A549 (cell line): Measurements from ENCODE around the gene UQCC3. TPM values are rescaled to one million over a fixed set of nuclear protein-coding genes. Genes with fewer than 3 reads are reported as not detected.

Experiments
- ATAC-seq, 2 experiments: fragments of 200-7000 bp in 1 of 2; fragments of >200 bp in 1 of 2; cut with Nextera tagmentation in 1 of 2; cut with Tn5 transposase in 1 of 2; 3 replicates each; pipeline versions ENCODE4 v1.8.0 to v1.9.1; 2018 to 2020; ENCODE audit warnings: mild to moderate bottlenecking in 1 of 2, moderate library complexity in 1 of 2
- CTCF ChIA-PET: fragments of 300-600 bp; sonication (Branson Sonifier 250); formaldehyde crosslinking; extraction: SDS; loops from one replicate; lab custom pipeline; 2021; ENCODE audit warnings: antibody characterized with exemption, inconsistent platforms; lab: Yijun Ruan, JAX
- POLR2A ChIA-PET: fragments of 350-600 bp; formaldehyde crosslinking; extraction: SDS; loops from one replicate; lab custom pipeline; 2021; ENCODE audit warnings: antibody characterized with exemption, inconsistent platforms; lab: Yijun Ruan, JAX
- DNase-seq, 2 experiments: peaks; one replicate each; pipeline versions ENCODE4 v3.0.0 to v3.0.0-alpha.2; 2011 to 2016; ENCODE audit warnings: low read depth in 1 of 2, low spot score in 1 of 2
- FAIRE-seq: peaks from 2 replicates; lab custom pipeline; 2011; peaks lifted over from hg19 to GRCh38; lab: Jason Lieb, UNC
- H3K27ac ChIP-seq, 2 experiments: fragments of >200 bp; sonication (Bioruptor Twin); formaldehyde crosslinking; 3 replicates each; pipeline ENCODE4 v1.5.1; 2016 to 2017
- H3K4me1 ChIP-seq: fragments of >200 bp; sonication (Bioruptor Twin); formaldehyde crosslinking; 3 replicates; pipeline ENCODE4 v1.6.1; 2016
- H3K4me2 ChIP-seq: fragments of >200 bp; sonication (Bioruptor Twin); formaldehyde crosslinking; 3 replicates; pipeline ENCODE4 v1.6.1; 2016
- H3K4me3 ChIP-seq: fragments of >200 bp; sonication (Bioruptor Twin); formaldehyde crosslinking; 3 replicates; pipeline ENCODE4 v1.5.1; 2016
- H3K9me3 ChIP-seq: fragments of >200 bp; sonication (Bioruptor Twin); formaldehyde crosslinking; 3 replicates; pipeline ENCODE4 v1.6.1; 2016
- CBX8 ChIP-seq: fragments of 200-600 bp; sonication (generic); IDR thresholded peaks from 2 replicates; pipeline ENCODE4 v1.6.1; 2016
- EHMT2 ChIP-seq: fragments of 200-600 bp; sonication (generic); IDR thresholded peaks from 2 replicates; pipeline ENCODE4 v1.6.1; 2016; ENCODE audit warnings: antibody characterized with exemption, low read depth, mild to moderate bottlenecking, moderate library complexity
- EP300 ChIP-seq, 2 experiments: fragments of >200 bp; sonication (Bioruptor Twin); formaldehyde crosslinking; IDR thresholded peaks; 2 replicates in 1 of 2; 3 replicates in 1 of 2; pipeline ENCODE4 v1.6.1; 2016 to 2017
- FOSB ChIP-seq: fragments of 250-450 bp; sonication (Bioruptor Pico); IDR thresholded peaks from 2 replicates; pipeline ENCODE4 v1.5.0; 2020; ENCODE audit warnings: mild to moderate bottlenecking, moderate library complexity
- FOSL2 ChIP-seq, 2 experiments: fragments of 450-650 bp in 1 of 2; fragments of >200 bp in 1 of 2; sonication (Bioruptor Twin) in 1 of 2; formaldehyde crosslinking; IDR thresholded peaks; 2 replicates each; pipeline versions ENCODE4 v1.5.0 to v1.6.1; 2016 to 2020; ENCODE audit warnings: mild to moderate bottlenecking in 1 of 2, moderate library complexity in 1 of 2
- HEYL ChIP-seq: fragments of 250-450 bp; sonication (Bioruptor Pico); IDR thresholded peaks from 2 replicates; pipeline ENCODE4 v1.8.0; 2021; ENCODE audit warnings: mild to moderate bottlenecking, moderate library complexity
- HOXA7 ChIP-seq: fragments of 250-450 bp; sonication (Bioruptor Pico); IDR thresholded peaks from 2 replicates; pipeline ENCODE4 v1.5.0; 2020; ENCODE audit warnings: mild to moderate bottlenecking, moderate library complexity
- KDM1A ChIP-seq: fragments of 200-600 bp; sonication (generic); IDR thresholded peaks from 2 replicates; pipeline ENCODE4 v1.6.1; 2016; ENCODE audit warnings: low read depth, mild to moderate bottlenecking
- NPAS2 ChIP-seq: fragments of 250-450 bp; sonication (Bioruptor Pico); IDR thresholded peaks from 2 replicates; pipeline ENCODE4 v1.8.0; 2022; ENCODE audit warnings: mild to moderate bottlenecking, moderate library complexity, borderline replicate concordance
- POLR2AphosphoS2 ChIP-seq: conservative IDR thresholded peaks from 2 replicates; pipeline ENCODE4 v1.6.1; 2012; ENCODE audit warnings: low read length, improper control_type of control experiment, inconsistent platforms
- RAD21 ChIP-seq, 2 experiments: fragments of >200 bp in 1 of 2; sonication (Bioruptor Twin) in 1 of 2; formaldehyde crosslinking in 1 of 2; IDR thresholded peaks in 1 of 2; conservative IDR thresholded peaks in 1 of 2; 2 replicates in 1 of 2; 3 replicates in 1 of 2; pipeline ENCODE4 v1.6.1; 2012 to 2018; ENCODE audit warnings: inconsistent platforms in 1 of 2
- RARB ChIP-seq: fragments of 250-450 bp; sonication (Bioruptor Pico); IDR thresholded peaks from 2 replicates; pipeline ENCODE4 v1.8.0; 2021; ENCODE audit warnings: mild to moderate bottlenecking, moderate library complexity
- TFCP2L1 ChIP-seq: fragments of 250-450 bp; sonication (Bioruptor Pico); IDR thresholded peaks from 2 replicates; pipeline ENCODE4 v1.5.0; 2021; ENCODE audit warnings: mild to moderate bottlenecking
- TP53 ChIP-seq: fragments of 250-450 bp; sonication (Bioruptor Pico); IDR thresholded peaks from 2 replicates; pipeline ENCODE4 v1.5.0; 2021; ENCODE audit warnings: mild to moderate bottlenecking, moderate library complexity
- ZNF302 ChIP-seq: fragments of 250-450 bp; sonication (Bioruptor Pico); IDR thresholded peaks from 2 replicates; pipeline ENCODE4 v1.9.0; 2021; ENCODE audit warnings: inconsistent platforms, mild to moderate bottlenecking, moderate library complexity
- WGBS: methylation state at CpG from one replicate; pipeline ENCODE4 v1.1.6; 2017; ENCODE audit errors: missing lambda C conversion rate; 5-methylcytosine and 5-hydroxymethylcytosine counted together
- polyA plus RNA-seq, 4 experiments: library from polyadenylated mRNA; depleted of rRNA in 3 of 4; stranded (reverse); fragments of >200 nt; fragmentation: RNase III in 1 of 4; extraction: RNeasy Plus Mini Kit Qiagen cat#74134 plus additional on column Dnase treatment in 1 of 4; gene quantifications; 2 replicates in 3 of 4; 3 replicates in 1 of 4; pipeline ENCODE4 v1.2.3, GENCODE V29; 2011 to 2017
- small RNA-seq, 6 experiments: library from RNA; depleted of rRNA; stranded (forward); fragments of <200 nt; gene quantifications; one replicate each; pipeline ENCODE3, GENCODE V24; 2012
- TF ChIP-seq, protein P1 (sequence below): fragments of 250-450 bp; sonication (Bioruptor Pico); IDR thresholded peaks from 2 replicates; pipeline ENCODE4 v1.5.0; 2020; ENCODE audit warnings: low read depth, mild to moderate bottlenecking, moderate library complexity
- TF ChIP-seq, protein P2 (sequence below): fragments of 150-350 bp; IDR thresholded peaks from 2 replicates; pipeline ENCODE4 v1.6.1; 2014; ENCODE audit warnings: low read depth, mild to moderate bottlenecking, low read length
- TF ChIP-seq, protein P3 (sequence below): fragments of >200 bp; sonication (Bioruptor Twin); formaldehyde crosslinking; IDR thresholded peaks from 2 replicates; pipeline ENCODE4 v1.6.1; 2016
- TF ChIP-seq, protein P4 (sequence below): fragments of 450-650 bp; IDR thresholded peaks from 2 replicates; pipeline ENCODE4 v1.6.1; 2014; ENCODE audit warnings: antibody characterized with exemption

Gene UQCC3
- polyA plus RNA-seq, 2 of the 4 experiments (the other 2 are of a cell fraction), result 20.2 to 27.8 TPM

DNA sequence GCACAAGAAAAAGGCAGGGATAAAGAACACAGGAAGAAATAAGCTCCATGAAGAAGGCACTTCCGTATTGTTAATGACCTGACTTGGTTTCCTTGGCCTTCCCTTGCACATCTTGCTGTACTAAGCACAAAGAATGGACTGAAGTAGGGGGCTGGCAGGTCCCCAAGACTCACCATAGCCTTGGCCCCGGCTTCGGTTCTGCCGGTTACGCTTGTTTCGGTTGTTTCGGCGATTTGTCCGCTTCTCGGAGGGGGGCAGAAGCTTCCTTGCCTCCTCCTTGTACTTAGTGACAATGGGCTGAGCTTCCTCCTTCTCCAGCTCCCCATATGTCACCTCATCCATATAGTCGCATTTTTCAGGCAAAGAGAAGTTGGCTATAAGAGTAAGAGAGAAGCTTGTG is 45.3 kb downstream of the UQCC3 start:
- Histone ChIP-seq H3K4me3 (no peak overlapping the region), H3K27ac (no peak overlapping the region), H3K4me2 (no peak overlapping the region), H3K9me3 (no peaks in the 10 kb centered on the region), H3K4me1 (peaks cover 35% of the 10 kb centered on the region)
- POLR2A ChIA-PET, result interaction anchor here (2.0 kb wide), 1 partner anchor 11 kb away, joined by 14 read pairs; the partner anchor contains the start of genes HNRNPUL2 and TTC9C
- DNase-seq, result no peak
- ATAC-seq, result no peak
- CTCF ChIA-PET, result interaction anchor here (1.2 to 1.5 kb wide), 2 partner anchors 8 to 9 kb away, joined by 4 to 6 read pairs; partner anchors contain the start of genes BSCL2 and GNG3
- TF ChIP-seq, protein P1, sequence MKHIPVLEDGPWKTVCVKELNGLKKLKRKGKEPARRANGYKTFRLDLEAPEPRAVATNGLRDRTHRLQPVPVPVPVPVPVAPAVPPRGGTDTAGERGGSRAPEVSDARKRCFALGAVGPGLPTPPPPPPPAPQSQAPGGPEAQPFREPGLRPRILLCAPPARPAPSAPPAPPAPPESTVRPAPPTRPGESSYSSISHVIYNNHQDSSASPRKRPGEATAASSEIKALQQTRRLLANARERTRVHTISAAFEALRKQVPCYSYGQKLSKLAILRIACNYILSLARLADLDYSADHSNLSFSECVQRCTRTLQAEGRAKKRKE (CRISPR knock-in tag), result no peak
- TF ChIP-seq TP53 (CRISPR knock-in tag) (no peak), FOSL2 (IDR thresholded peaks at IDR 0.05) (no peak), FOSL2 (CRISPR knock-in tag; IDR thresholded peaks at IDR 0.05) (no peak), EHMT2 (no peak), RARB (CRISPR knock-in tag) (no peak), POLR2AphosphoS2 (no peak), TFCP2L1 (CRISPR knock-in tag) (no peak), NPAS2 (CRISPR knock-in tag) (no peak), ZNF302 (CRISPR knock-in tag) (no peak), EP300 (IDR thresholded peaks at IDR 0.05) (no peak), HEYL (CRISPR knock-in tag) (no peak), KDM1A (no peak)
- TF ChIP-seq, protein P2, sequence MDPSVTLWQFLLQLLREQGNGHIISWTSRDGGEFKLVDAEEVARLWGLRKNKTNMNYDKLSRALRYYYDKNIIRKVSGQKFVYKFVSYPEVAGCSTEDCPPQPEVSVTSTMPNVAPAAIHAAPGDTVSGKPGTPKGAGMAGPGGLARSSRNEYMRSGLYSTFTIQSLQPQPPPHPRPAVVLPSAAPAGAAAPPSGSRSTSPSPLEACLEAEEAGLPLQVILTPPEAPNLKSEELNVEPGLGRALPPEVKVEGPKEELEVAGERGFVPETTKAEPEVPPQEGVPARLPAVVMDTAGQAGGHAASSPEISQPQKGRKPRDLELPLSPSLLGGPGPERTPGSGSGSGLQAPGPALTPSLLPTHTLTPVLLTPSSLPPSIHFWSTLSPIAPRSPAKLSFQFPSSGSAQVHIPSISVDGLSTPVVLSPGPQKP, result no peak
- WGBS, result 97% methylated on average over 11 of the region's 11 CpGs
- no peak for FAIRE-seq

DNA sequence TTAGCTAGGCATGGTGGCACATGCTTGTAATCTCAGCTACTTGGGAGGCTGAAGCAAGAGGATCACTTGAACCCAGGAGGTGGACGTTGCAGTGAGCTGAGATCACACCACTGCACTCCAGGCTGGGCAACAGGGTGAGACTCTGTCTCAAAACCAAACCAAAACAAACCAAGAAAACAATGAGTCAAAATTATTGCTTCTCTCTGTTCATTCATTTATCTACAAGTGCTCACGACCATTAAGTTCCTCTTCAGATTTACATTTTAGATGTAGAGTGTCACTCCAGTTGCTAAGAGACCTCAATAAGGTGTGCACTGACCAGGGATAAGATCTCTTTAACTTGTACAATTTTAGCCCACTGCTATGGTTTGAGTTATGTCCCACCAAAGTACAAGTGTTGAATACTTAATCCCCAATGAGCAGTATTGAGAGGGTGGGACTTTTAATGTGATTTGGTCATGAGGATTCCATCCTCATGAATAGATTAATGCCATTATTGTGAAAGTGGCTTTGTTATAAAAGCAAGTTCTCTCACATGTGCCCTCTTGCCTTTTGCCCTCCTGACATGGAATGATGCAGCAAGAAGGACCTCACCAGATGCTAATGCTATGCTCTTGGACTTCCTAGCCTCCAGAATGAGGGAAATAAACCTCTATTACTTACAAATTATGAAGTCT is 48.0 kb downstream of the UQCC3 start:
- Histone ChIP-seq H3K4me3 (no peak overlapping the region), H3K4me1 (peaks cover 15% of the 10 kb centered on the region), H3K4me2 (no peak overlapping the region), H3K9me3 (no peaks in the 10 kb centered on the region), H3K27ac (no peak overlapping the region)
- FAIRE-seq (no peak), ATAC-seq (no peak), DNase-seq (no peak)
- WGBS, result 87% methylated on average over 2 of the region's 2 CpGs
- TF ChIP-seq TP53 (CRISPR knock-in tag) (no peak), FOSB (CRISPR knock-in tag) (no peak), KDM1A (no peak), HOXA7 (no peak)
- TF ChIP-seq, protein P3, sequence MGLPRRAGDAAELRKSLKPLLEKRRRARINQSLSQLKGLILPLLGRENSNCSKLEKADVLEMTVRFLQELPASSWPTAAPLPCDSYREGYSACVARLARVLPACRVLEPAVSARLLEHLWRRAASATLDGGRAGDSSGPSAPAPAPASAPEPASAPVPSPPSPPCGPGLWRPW, result no peak
- TF ChIP-seq, protein P4, sequence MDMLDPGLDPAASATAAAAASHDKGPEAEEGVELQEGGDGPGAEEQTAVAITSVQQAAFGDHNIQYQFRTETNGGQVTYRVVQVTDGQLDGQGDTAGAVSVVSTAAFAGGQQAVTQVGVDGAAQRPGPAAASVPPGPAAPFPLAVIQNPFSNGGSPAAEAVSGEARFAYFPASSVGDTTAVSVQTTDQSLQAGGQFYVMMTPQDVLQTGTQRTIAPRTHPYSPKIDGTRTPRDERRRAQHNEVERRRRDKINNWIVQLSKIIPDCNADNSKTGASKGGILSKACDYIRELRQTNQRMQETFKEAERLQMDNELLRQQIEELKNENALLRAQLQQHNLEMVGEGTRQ, result no peak
- ChIA-PET CTCF (interaction anchor here (0.6 kb wide), 1 partner anchor 40 kb away, joined by 3 read pairs; no protein-coding TSS in a partner anchor), POLR2A (interaction anchor here (1.9 kb wide), 1 partner anchor 8 kb away, joined by 9 read pairs; the partner anchor contains the start of genes HNRNPUL2 and TTC9C)

DNA sequence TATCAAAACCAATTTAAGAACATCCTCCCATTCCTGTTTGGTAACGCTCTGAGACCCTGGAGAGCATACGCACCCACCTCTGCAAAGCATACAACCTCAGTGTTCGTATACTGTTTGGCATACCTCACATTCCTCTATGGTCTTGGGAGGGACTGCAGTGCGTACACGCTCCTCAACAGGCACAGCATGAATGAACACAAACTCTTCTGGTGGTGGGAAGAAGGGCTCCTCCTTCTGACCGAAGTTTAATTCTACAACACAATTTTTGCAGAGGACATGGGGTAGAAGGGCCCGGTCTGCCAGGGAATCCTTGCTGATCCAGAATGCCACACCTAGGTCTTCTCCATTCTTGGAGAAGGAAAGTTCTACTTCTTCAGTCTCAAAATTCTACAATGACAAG is 50.5 kb downstream of the UQCC3 start:
- DNase-seq (peak in 1 of 2 experiments; percentile 68), FAIRE-seq (no peak), ATAC-seq (peak; percentile 60 to 73; a peak in 5 of 6 replicates)
- Histone ChIP-seq H3K27ac (no peak overlapping the region), H3K4me2 (no peak overlapping the region), H3K4me1 (peaks cover 11% of the 10 kb centered on the region), H3K9me3 (no peaks in the 10 kb centered on the region), H3K4me3 (no peak overlapping the region)
- 76% methylated on average over 7 of the region's 7 CpGs for WGBS
- TF ChIP-seq RAD21 (conservative IDR thresholded peaks at IDR 0.05 in 1 of 2, IDR thresholded peaks at IDR 0.05 in 1 of 2), result 0 out of 5 replicates have a peak, but pooled peaks of 1 of the 2 experiments have one; percentile 4
- no peak for TF ChIP-seq CBX8
- ChIA-PET POLR2A (no interaction called here), CTCF (interaction anchor here (1.2 to 2.2 kb wide), 3 partner anchors 9 to 16 kb away, joined by 3 to 8 read pairs (median 4); partner anchors contain the start of gene BSCL2)

Small RNA genes lying within 50 kb of the gene (small RNA-seq; reads per million reads assigned to genes)
- 0 reads per million in 6 experiments for gene SNORA57

Other genes with a start within 250 kb of the UQCC3 start
- gene AHNAK, start 124.9 kb upstream of the UQCC3 start, polyA plus RNA-seq (2011; rRNA removed), result 82.0 and 98.0 TPM in 2 replicates
- gene AHNAK, start 124.9 kb upstream of the UQCC3 start, polyA plus RNA-seq (2017; fragmentation: RNase III; extraction: RNeasy Plus Mini Kit Qiagen cat#74134 plus additional on column Dnase treatment), result 41.5 to 62.9 TPM (median 43.3 TPM) in 3 replicates
- gene EEF1G, start 97.8 kb upstream of the UQCC3 start, polyA plus RNA-seq (2011; rRNA removed), result 1,728 and 1,795 TPM in 2 replicates
- gene EEF1G, start 97.8 kb upstream of the UQCC3 start, polyA plus RNA-seq (2017; fragmentation: RNase III; extraction: RNeasy Plus Mini Kit Qiagen cat#74134 plus additional on column Dnase treatment), result 1,570 to 1,588 TPM (median 1,580 TPM) in 3 replicates
- gene TUT1, start 80.2 kb upstream of the UQCC3 start, polyA plus RNA-seq (2011; rRNA removed), result 12.9 and 15.5 TPM in 2 replicates
- gene TUT1, start 80.2 kb upstream of the UQCC3 start, polyA plus RNA-seq (2017; fragmentation: RNase III; extraction: RNeasy Plus Mini Kit Qiagen cat#74134 plus additional on column Dnase treatment), result 9.9 to 11.7 TPM (median 11.1 TPM) in 3 replicates
- 21.8 and 44.3 TPM in 2 replicates for gene MTA2, start 69.8 kb upstream of the UQCC3 start, polyA plus RNA-seq (2011; rRNA removed)
- 79.3 to 85.0 TPM (median 84.5 TPM) in 3 replicates for gene MTA2, start 69.8 kb upstream of the UQCC3 start, polyA plus RNA-seq (2017; fragmentation: RNase III; extraction: RNeasy Plus Mini Kit Qiagen cat#74134 plus additional on column Dnase treatment)
- 15.2 and 19.7 TPM in 2 replicates for gene EML3, start 58.9 kb upstream of the UQCC3 start, polyA plus RNA-seq (2011; rRNA removed)
- gene EML3, start 58.9 kb upstream of the UQCC3 start, polyA plus RNA-seq (2017; fragmentation: RNase III; extraction: RNeasy Plus Mini Kit Qiagen cat#74134 plus additional on column Dnase treatment), result 21.4 to 28.0 TPM (median 27.2 TPM) in 3 replicates
- 0.92 and 1.6 TPM in 2 replicates for gene ROM1, start 58.4 kb upstream of the UQCC3 start, polyA plus RNA-seq (2011; rRNA removed)
- 2.8 to 3.7 TPM (median 3.2 TPM) in 3 replicates for gene ROM1, start 58.4 kb upstream of the UQCC3 start, polyA plus RNA-seq (2017; fragmentation: RNase III; extraction: RNeasy Plus Mini Kit Qiagen cat#74134 plus additional on column Dnase treatment)
- 19.0 and 20.5 TPM in 2 replicates for gene B3GAT3, start 49.7 kb upstream of the UQCC3 start, polyA plus RNA-seq (2011; rRNA removed)
- 38.1 to 41.0 TPM (median 40.9 TPM) in 3 replicates for gene B3GAT3, start 49.7 kb upstream of the UQCC3 start, polyA plus RNA-seq (2017; fragmentation: RNase III; extraction: RNeasy Plus Mini Kit Qiagen cat#74134 plus additional on column Dnase treatment)
- gene GANAB, start 25.1 kb upstream of the UQCC3 start, polyA plus RNA-seq (2011; rRNA removed), result 215 and 308 TPM in 2 replicates
- gene GANAB, start 25.1 kb upstream of the UQCC3 start, polyA plus RNA-seq (2017; fragmentation: RNase III; extraction: RNeasy Plus Mini Kit Qiagen cat#74134 plus additional on column Dnase treatment), result 206 to 220 TPM (median 214 TPM) in 3 replicates
- 9.7 and 12.3 TPM in 2 replicates for gene INTS5, start 18.4 kb upstream of the UQCC3 start, polyA plus RNA-seq (2011; rRNA removed)
- 11.2 to 11.8 TPM (median 11.3 TPM) in 3 replicates for gene INTS5, start 18.4 kb upstream of the UQCC3 start, polyA plus RNA-seq (2017; fragmentation: RNase III; extraction: RNeasy Plus Mini Kit Qiagen cat#74134 plus additional on column Dnase treatment)
- 89.1 and 91.7 TPM in 2 replicates for gene C11orf98, start 6.5 kb upstream of the UQCC3 start, polyA plus RNA-seq (2011; rRNA removed)
- 128 to 161 TPM (median 140 TPM) in 3 replicates for gene C11orf98, start 6.5 kb upstream of the UQCC3 start, polyA plus RNA-seq (2017; fragmentation: RNase III; extraction: RNeasy Plus Mini Kit Qiagen cat#74134 plus additional on column Dnase treatment)
- gene CSKMT, start 6.4 kb upstream of the UQCC3 start, polyA plus RNA-seq (2011; rRNA removed), result 5.4 and 5.7 TPM in 2 replicates
- gene CSKMT, start 6.4 kb upstream of the UQCC3 start, polyA plus RNA-seq (2017; fragmentation: RNase III; extraction: RNeasy Plus Mini Kit Qiagen cat#74134 plus additional on column Dnase treatment), result 12.9 to 18.2 TPM (median 14.3 TPM) in 3 replicates
- gene LBHD1, start 594 bp downstream of the UQCC3 start, polyA plus RNA-seq (2011; rRNA removed), result 4.1 and 5.3 TPM in 2 replicates
- 4.9 to 8.3 TPM (median 6.8 TPM) in 3 replicates for gene LBHD1, start 594 bp downstream of the UQCC3 start, polyA plus RNA-seq (2017; fragmentation: RNase III; extraction: RNeasy Plus Mini Kit Qiagen cat#74134 plus additional on column Dnase treatment)
- gene UBXN1, start 7.4 kb downstream of the UQCC3 start, polyA plus RNA-seq (2011; rRNA removed), result 56.8 and 120 TPM in 2 replicates
- gene UBXN1, start 7.4 kb downstream of the UQCC3 start, polyA plus RNA-seq (2017; fragmentation: RNase III; extraction: RNeasy Plus Mini Kit Qiagen cat#74134 plus additional on column Dnase treatment), result 110 to 117 TPM (median 117 TPM) in 3 replicates
- gene LRRN4CL, start 17.9 kb downstream of the UQCC3 start, polyA plus RNA-seq (2011; rRNA removed), result 0.03 and 0.04 TPM in 2 replicates
- gene LRRN4CL, start 17.9 kb downstream of the UQCC3 start, polyA plus RNA-seq (2017; fragmentation: RNase III; extraction: RNeasy Plus Mini Kit Qiagen cat#74134 plus additional on column Dnase treatment), result 0.03 to 0.08 TPM (median 0.08 TPM) in 3 replicates
- 63.9 and 101 TPM in 2 replicates for gene BSCL2, start 35.8 kb downstream of the UQCC3 start, polyA plus RNA-seq (2011; rRNA removed)
- 63.0 to 72.4 TPM (median 64.5 TPM) in 3 replicates for gene BSCL2, start 35.8 kb downstream of the UQCC3 start, polyA plus RNA-seq (2017; fragmentation: RNase III; extraction: RNeasy Plus Mini Kit Qiagen cat#74134 plus additional on column Dnase treatment)
- gene GNG3, start 36.0 kb downstream of the UQCC3 start, polyA plus RNA-seq (2011; rRNA removed), result not detected in 2 replicates
- 0.15 TPM in 1 of 3 replicates, not detected in the others for gene GNG3, start 36.0 kb downstream of the UQCC3 start, polyA plus RNA-seq (2017; fragmentation: RNase III; extraction: RNeasy Plus Mini Kit Qiagen cat#74134 plus additional on column Dnase treatment)
- gene HNRNPUL2, start 55.8 kb downstream of the UQCC3 start, polyA plus RNA-seq (2011; rRNA removed), result 31.4 and 31.6 TPM in 2 replicates
- 71.3 to 79.5 TPM (median 74.4 TPM) in 3 replicates for gene HNRNPUL2, start 55.8 kb downstream of the UQCC3 start, polyA plus RNA-seq (2017; fragmentation: RNase III; extraction: RNeasy Plus Mini Kit Qiagen cat#74134 plus additional on column Dnase treatment)
- gene TTC9C, start 56.8 kb downstream of the UQCC3 start, polyA plus RNA-seq (2011; rRNA removed), result 42.6 and 44.0 TPM in 2 replicates
- 32.6 to 34.1 TPM (median 33.5 TPM) in 3 replicates for gene TTC9C, start 56.8 kb downstream of the UQCC3 start, polyA plus RNA-seq (2017; fragmentation: RNase III; extraction: RNeasy Plus Mini Kit Qiagen cat#74134 plus additional on column Dnase treatment)
- gene ZBTB3, start 82.5 kb downstream of the UQCC3 start, polyA plus RNA-seq (2011; rRNA removed), result 3.0 and 3.1 TPM in 2 replicates
- gene ZBTB3, start 82.5 kb downstream of the UQCC3 start, polyA plus RNA-seq (2017; fragmentation: RNase III; extraction: RNeasy Plus Mini Kit Qiagen cat#74134 plus additional on column Dnase treatment), result 1.4 to 2.2 TPM (median 2.0 TPM) in 3 replicates
- gene POLR2G, start 89.9 kb downstream of the UQCC3 start, polyA plus RNA-seq (2011; rRNA removed), result 308 and 324 TPM in 2 replicates
- gene POLR2G, start 89.9 kb downstream of the UQCC3 start, polyA plus RNA-seq (2017; fragmentation: RNase III; extraction: RNeasy Plus Mini Kit Qiagen cat#74134 plus additional on column Dnase treatment), result 186 to 199 TPM (median 188 TPM) in 3 replicates
- gene TAF6L, start 99.7 kb downstream of the UQCC3 start, polyA plus RNA-seq (2011; rRNA removed), result 14.0 and 17.5 TPM in 2 replicates
- 20.8 to 23.5 TPM (median 22.7 TPM) in 3 replicates for gene TAF6L, start 99.7 kb downstream of the UQCC3 start, polyA plus RNA-seq (2017; fragmentation: RNase III; extraction: RNeasy Plus Mini Kit Qiagen cat#74134 plus additional on column Dnase treatment)
- 64.7 and 105 TPM in 2 replicates for gene TMEM179B, start 115.7 kb downstream of the UQCC3 start, polyA plus RNA-seq (2011; rRNA removed)
- 57.6 to 64.4 TPM (median 62.8 TPM) in 3 replicates for gene TMEM179B, start 115.7 kb downstream of the UQCC3 start, polyA plus RNA-seq (2017; fragmentation: RNase III; extraction: RNeasy Plus Mini Kit Qiagen cat#74134 plus additional on column Dnase treatment)
- gene TMEM223, start 120.3 kb downstream of the UQCC3 start, polyA plus RNA-seq (2011; rRNA removed), result 20.6 and 26.5 TPM in 2 replicates
- 20.1 to 24.3 TPM (median 23.5 TPM) in 3 replicates for gene TMEM223, start 120.3 kb downstream of the UQCC3 start, polyA plus RNA-seq (2017; fragmentation: RNase III; extraction: RNeasy Plus Mini Kit Qiagen cat#74134 plus additional on column Dnase treatment)
- gene NXF1, start 133.8 kb downstream of the UQCC3 start, polyA plus RNA-seq (2011; rRNA removed), result 35.5 and 50.7 TPM in 2 replicates
- 46.6 to 47.7 TPM (median 46.9 TPM) in 3 replicates for gene NXF1, start 133.8 kb downstream of the UQCC3 start, polyA plus RNA-seq (2017; fragmentation: RNase III; extraction: RNeasy Plus Mini Kit Qiagen cat#74134 plus additional on column Dnase treatment)
- 30.3 and 32.3 TPM in 2 replicates for gene STX5, start 160.4 kb downstream of the UQCC3 start, polyA plus RNA-seq (2011; rRNA removed)
- gene STX5, start 160.4 kb downstream of the UQCC3 start, polyA plus RNA-seq (2017; fragmentation: RNase III; extraction: RNeasy Plus Mini Kit Qiagen cat#74134 plus additional on column Dnase treatment), result 16.8 to 21.0 TPM (median 19.5 TPM) in 3 replicates
- not detected in 2 replicates for gene TEX54, start 161.2 kb downstream of the UQCC3 start, polyA plus RNA-seq (2011; rRNA removed)
- gene TEX54, start 161.2 kb downstream of the UQCC3 start, polyA plus RNA-seq (2017; fragmentation: RNase III; extraction: RNeasy Plus Mini Kit Qiagen cat#74134 plus additional on column Dnase treatment), result not detected in 3 replicates
- 47.6 and 52.9 TPM in 2 replicates for gene WDR74, start 167.9 kb downstream of the UQCC3 start, polyA plus RNA-seq (2011; rRNA removed)
- 88.9 to 100 TPM (median 90.6 TPM) in 3 replicates for gene WDR74, start 167.9 kb downstream of the UQCC3 start, polyA plus RNA-seq (2017; fragmentation: RNase III; extraction: RNeasy Plus Mini Kit Qiagen cat#74134 plus additional on column Dnase treatment)
- 1,064 and 1,133 TPM in 2 replicates for gene SLC3A2, start 209.2 kb downstream of the UQCC3 start, polyA plus RNA-seq (2011; rRNA removed)
- 906 to 1,102 TPM (median 1,007 TPM) in 3 replicates for gene SLC3A2, start 209.2 kb downstream of the UQCC3 start, polyA plus RNA-seq (2017; fragmentation: RNase III; extraction: RNeasy Plus Mini Kit Qiagen cat#74134 plus additional on column Dnase treatment)
- gene CHRM1, start 249.7 kb downstream of the UQCC3 start, polyA plus RNA-seq (2011; rRNA removed), result not detected in 2 replicates
- not detected in 3 replicates for gene CHRM1, start 249.7 kb downstream of the UQCC3 start, polyA plus RNA-seq (2017; fragmentation: RNase III; extraction: RNeasy Plus Mini Kit Qiagen cat#74134 plus additional on column Dnase treatment)